GM19372 (cell line): ENCODE measurements around the gene CCL5.

ENCODE experiments used
- ATAC-seq: cut with Tn5 transposase; IDR thresholded peaks from one replicate; pipeline ENCODE4 v1.9.1; 2021; ENCODE audit warnings: mild to moderate bottlenecking, low read depth, moderate library complexity; ENCODE audit not compliant: unreplicated experiment

CCL5 gene

GRCh38 chr17:35879773-35880654 is at the start of gene CCL5:
Gene CCL5 (minus strand): TSS chr17:35880360.
- ATAC-seq: peak; percentile 83

- ATAC-seq: no peak
Measured at GRCh38 chr17:35927714-35928113, 47.6 kb upstream of the CCL5 start.

DNA sequence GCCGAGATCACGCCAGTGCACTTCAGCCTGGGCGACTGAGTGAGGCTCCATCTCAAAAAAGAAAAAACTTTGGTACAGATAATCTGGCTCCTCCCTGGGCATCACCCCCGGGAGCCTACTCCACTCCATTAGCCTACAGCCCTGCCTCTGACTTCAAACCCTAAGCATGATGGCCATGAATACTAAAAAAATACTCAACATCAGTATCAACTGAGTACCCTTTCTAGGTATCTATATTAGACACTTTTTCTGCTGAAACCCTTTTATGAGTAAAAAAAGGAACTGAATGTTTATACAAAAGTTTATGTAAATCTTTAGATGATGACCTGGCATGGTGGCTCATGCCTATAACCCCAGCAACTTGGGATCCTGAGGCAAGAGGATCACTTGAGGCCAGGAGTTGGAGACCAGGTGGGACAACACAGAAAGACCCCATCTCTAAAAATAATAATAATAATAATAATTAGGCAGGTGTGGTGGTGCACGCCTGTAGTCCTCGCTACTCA is 43.5 kb upstream of the CCL5 start:
- no peak for ATAC-seq

- no peak for ATAC-seq
Measured at GRCh38 chr17:35920229-35920628, 40.1 kb upstream of the CCL5 start.

- no peak for ATAC-seq
Measured at GRCh38 chr17:35918665-35919064, 38.5 kb upstream of the CCL5 start.

DNA sequence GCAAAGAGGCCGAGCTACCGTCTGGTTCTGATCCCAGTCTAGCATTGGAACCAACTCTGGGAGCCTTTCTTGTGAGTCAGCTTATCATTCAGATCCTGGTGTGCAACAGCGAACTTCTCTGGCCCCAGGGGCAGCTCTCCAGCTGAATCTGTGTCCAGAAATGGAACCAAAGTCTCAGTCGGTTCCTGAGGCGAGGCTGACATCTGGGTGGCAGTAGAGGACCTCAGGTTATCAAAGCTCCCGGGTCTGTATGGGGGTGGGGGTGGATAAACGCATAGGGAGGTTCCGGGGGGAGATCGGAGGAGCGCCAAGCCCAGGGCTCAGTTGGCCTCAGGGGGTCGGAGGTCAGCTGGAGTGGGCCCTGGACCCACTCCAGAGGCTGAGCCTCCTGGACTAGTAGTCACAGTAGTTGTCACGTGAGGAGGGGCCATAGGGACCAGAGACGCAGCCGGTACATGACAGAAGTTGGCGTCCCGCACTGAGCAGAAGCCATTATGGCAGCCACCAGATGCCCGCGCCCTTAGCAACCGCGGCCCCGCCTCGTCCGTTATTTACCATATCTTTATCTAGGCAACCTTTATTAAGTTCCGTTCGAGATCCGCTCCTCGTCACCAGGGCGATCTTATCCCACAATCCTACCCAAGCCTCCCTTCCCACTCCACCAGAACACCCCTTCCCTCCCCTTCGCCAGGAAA is 37.5 kb upstream of the CCL5 start:
- no peak for ATAC-seq

DNA sequence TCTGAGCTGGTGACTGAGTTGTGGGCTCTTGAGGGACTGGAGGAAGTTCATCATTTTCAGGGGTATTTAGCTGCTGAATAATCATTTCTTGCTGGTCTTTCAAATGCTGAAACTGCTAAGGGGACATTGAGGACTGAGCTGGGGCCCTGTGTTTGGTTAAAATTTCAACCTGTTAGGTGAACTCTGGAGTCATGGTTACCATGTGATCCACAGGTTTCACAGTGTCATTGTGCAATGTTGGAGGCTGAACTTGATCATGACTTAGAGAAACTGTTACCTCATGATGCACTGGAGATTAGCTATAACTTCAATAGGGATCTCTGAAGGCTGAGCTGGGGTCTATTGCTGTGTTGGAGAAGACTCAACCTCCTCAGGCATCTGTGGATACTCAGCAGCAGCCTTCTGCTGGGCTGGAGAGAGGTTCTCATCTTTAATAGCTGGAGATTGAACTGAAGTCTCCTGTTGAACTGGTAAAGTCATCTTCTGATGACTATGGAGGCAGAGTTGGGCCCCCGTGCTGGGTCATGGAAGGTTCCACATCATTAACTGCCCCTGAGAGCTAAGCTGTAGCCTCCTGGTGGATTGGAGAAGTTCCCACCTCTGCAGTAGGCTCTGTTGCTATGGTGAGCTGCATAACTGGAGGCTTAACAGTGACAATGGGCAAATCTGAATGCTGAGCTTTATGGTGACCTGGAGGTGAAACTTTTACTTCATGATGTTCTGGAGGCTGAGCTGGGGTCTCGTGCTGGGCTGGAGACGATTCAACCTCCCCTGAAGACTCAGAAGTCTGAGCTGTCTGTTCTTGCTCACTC is 35.2 kb upstream of the CCL5 start:
- no peak for ATAC-seq

DNA sequence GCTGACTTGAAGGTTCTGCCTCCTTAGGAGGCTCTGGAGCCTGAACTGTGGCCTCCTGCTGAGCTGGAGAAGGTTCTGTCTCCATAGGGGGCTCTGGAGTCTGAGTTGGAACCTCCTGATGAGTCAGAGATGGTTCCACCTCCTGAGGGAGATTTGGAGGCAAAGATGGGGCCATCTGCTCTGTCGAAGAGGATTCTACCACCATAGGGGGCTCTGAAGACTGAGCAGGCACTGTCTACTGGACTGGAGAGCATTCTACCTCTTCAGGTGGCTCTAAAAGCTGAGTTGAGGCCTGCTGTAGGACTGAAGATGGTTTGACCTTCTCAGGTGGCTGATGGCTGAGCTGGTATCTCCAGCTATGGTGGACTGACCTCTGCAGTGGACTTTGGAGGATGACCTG is 34.2 kb upstream of the CCL5 start:
- no peak for ATAC-seq

- ATAC-seq: no peak
Measured at GRCh38 chr17:35913609-35914008, 33.4 kb upstream of the CCL5 start.

DNA sequence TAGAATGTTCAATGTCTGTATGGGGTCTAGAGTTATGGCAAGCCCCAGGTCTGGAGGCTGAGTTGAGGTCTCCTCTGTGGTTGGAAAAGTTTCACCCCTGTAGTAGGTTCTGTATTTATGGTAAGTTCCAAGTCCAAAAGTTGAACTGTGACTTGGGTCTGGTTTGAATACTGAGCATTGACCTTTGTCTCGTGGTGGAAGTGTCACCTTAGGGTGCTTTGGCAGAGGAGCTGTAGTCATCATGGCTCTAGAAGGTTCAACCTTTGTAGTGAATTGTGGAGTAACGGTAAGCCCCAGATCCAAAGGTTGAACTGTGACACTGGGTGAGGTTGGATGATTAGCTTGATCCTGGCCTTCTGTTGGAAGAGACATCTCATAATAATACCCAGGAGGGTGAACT is 32.8 kb upstream of the CCL5 start:
- ATAC-seq: no peak

- no peak for ATAC-seq
Measured at GRCh38 chr17:35912339-35912912, 32.3 kb upstream of the CCL5 start.

DNA sequence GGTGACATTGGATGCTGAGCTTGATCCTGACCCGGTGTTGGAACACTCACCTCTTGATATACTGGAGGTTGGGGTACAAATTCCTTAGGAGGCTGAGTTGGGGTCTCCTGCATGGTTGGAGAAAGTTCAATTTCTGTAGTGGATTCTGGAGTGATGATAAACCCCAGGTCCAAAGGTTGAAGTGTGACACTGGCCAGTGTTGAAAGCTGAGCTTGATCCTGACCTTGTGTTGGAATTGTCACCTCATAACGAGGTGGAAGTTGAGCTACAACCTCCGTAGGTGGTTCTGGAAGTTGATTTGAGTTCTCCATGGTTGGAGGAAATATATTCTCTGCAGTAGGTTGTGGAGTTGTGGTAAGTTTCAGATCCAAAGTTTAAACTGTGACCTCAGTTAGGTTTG is 29.2 kb upstream of the CCL5 start:
- no peak for ATAC-seq

GRCh38 chr17:35907691-35908090 is 27.5 kb upstream of the CCL5 start:
- ATAC-seq: no peak

GRCh38 chr17:35906926-35907637 is 26.9 kb upstream of the CCL5 start:
- no peak for ATAC-seq

- ATAC-seq: no peak
Measured at GRCh38 chr17:35906191-35906925, 26.2 kb upstream of the CCL5 start.

GRCh38 chr17:35903451-35903850 is 23.3 kb upstream of the CCL5 start:
- ATAC-seq: no peak

DNA sequence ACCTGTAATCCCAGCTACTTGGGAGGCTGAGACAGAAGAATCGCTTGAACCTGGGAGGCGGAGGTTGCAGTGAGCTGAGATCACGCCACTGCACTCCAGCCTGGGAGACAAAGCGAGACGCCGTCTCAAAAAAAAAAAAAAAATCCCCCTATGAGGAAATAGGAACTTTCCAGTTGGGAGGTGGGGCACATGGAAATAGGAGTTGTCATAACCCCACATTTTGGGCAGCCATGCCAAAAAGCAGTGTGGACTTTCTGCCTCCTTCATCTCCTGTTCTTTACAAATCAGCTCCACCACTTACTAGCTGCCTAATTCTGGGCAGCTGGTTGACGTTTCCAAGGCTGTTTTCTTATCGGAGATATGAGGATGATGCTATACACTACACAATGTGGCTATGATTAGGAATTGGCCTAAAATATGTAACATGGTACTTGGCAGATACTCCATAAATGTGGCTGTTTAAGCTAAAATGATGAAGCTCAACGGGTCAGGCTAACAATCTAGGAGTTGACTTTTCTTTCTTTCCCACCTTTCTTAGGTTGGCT is 21.5 kb upstream of the CCL5 start:
- ATAC-seq: no peak

DNA sequence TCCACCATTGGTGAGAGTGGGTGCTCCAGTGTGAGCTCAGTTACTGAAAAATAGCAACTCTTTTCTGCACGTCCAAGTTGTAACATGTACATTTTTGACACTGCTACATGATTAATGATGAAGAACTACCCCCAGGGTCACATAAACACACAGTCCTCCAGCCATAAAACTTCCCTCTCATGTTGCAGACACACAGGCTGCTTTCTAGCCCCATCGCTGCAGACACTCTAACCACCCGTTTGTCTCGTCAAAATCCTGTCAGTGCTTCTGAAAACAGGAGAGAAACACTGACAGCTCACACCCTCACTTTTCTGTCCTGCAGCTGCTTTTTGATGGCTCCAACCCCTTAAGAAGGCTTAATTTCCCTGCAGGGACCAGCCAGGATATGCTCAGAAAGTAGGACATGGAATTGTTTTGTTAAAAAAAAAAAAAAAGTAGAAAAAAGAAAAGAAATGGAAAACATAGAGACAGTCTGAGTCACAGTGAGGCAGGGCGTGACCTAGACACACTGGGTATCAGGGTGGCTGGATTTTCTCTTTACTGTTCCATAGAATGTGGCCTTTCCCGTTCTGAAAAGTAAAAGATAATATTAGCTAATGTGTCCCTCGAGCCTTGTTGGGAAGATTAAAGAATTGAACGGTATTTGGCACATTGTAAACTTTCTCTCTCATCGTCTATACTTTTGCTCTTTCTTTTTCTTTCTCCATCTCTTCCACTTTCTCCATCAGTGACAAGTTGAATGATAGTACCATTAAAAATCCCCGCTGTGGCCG is 20.7 kb upstream of the CCL5 start:
- no peak for ATAC-seq
